Right lobe of liver (tissue), 4 donors: Measurements from ENCODE around the gene RAP1A.

Experiments used
- CTCF ChIP-seq, 4 donors: fragments of 200-600 bp in 3 of 4; fragments of 450-650 bp in 1 of 4; IDR thresholded peaks; one replicate each; pipeline versions ENCODE4 v1.5.1 to v1.8.0; 2016 to 2022; ENCODE audit warnings: antibody characterized with exemption in 4 of 4, mild to moderate bottlenecking in 2 of 4
- POLR2A ChIP-seq: fragments of 450-650 bp; IDR thresholded peaks from one replicate; pipeline ENCODE4 v1.6.1; 2017; ENCODE audit warnings: antibody characterized with exemption, mild to moderate bottlenecking
- donor health status: DM: no; HTN: no; CAD: no.
- donor health status: DM: no; HTN: no; CAD: no.
- donor health status: DM: no; HTN: yes; CAD: no.

GRCh38 chr1:111704240-111704639, 84.7 kb downstream of the RAP1A start:
- TF ChIP-seq POLR2A (no peak), CTCF (IDR thresholded peaks at IDR 0.05) (no peak)
